Neuronal stem cell (in vitro differentiated cells): ENCODE results near the gene SPACA9.
A peak's percentile ranks its signal among the peaks of the same experiment; 100 is the strongest.

Source experiments
- DNase-seq: peaks from one replicate; pipeline ENCODE4 v3.0.0-alpha.2; 2013; ENCODE audit warnings: low spot score
- H2AFZ ChIP-seq: one replicate; pipeline ENCODE4 v1.6.1; 2013; ENCODE audit warnings: mild to moderate bottlenecking, low read length, inconsistent platforms
- H2AK5ac ChIP-seq: 2 replicates; pipeline ENCODE4 v1.6.1; 2013; ENCODE audit warnings: low read depth, mild to moderate bottlenecking, inconsistent platforms, low read length, moderate library complexity, mixed read lengths
- H2BK120ac ChIP-seq: 2 replicates; pipeline ENCODE4 v1.6.1; 2013; ENCODE audit warnings: low read depth, mild to moderate bottlenecking, inconsistent platforms, low read length, moderate library complexity, mixed read lengths
- H2BK12ac ChIP-seq: one replicate; pipeline ENCODE4 v1.6.1; 2013; ENCODE audit warnings: low read length, inconsistent platforms
- H2BK15ac ChIP-seq: 2 replicates; pipeline ENCODE4 v1.6.1; 2013; ENCODE audit warnings: mild to moderate bottlenecking, low read length, inconsistent platforms, mixed read lengths
- H2BK5ac ChIP-seq: one replicate; pipeline ENCODE4 v1.6.1; 2013; ENCODE audit warnings: inconsistent platforms, mild to moderate bottlenecking, low read length, moderate library complexity
- H3K14ac ChIP-seq: one replicate; pipeline ENCODE4 v1.6.1; 2013; ENCODE audit warnings: low read length, inconsistent platforms
- H3K18ac ChIP-seq: 2 replicates; pipeline ENCODE4 v1.6.1; 2013; ENCODE audit warnings: low read length, inconsistent platforms
- H3K23ac ChIP-seq: 2 replicates; pipeline ENCODE4 v1.6.1; 2013; ENCODE audit warnings: low read depth, mild to moderate bottlenecking, mixed read lengths, low read length, inconsistent platforms; ENCODE audit not compliant: poor library complexity
- H3K27ac ChIP-seq: replicated peaks from 3 replicates; pipeline ENCODE4 v1.5.1; 2013; ENCODE audit warnings: low read length, inconsistent platforms
- H3K27me3 ChIP-seq, 3 experiments: 2 replicates each; pipeline ENCODE4 v1.6.1; 2013; ENCODE audit warnings: low read length in 3 of 3, mild to moderate bottlenecking in 2 of 3, inconsistent platforms in 1 of 3, low read depth in 1 of 3, mixed read lengths in 1 of 3, moderate library complexity in 1 of 3; ENCODE audit not compliant: control insufficient read depth in 3 of 3, insufficient read depth in 3 of 3
- H3K36me3 ChIP-seq, 2 donors: replicated peaks in 1 of 2; 2 replicates each; pipeline ENCODE4 v1.6.1; 2013; ENCODE audit warnings: low read length in 2 of 2; ENCODE audit not compliant: control insufficient read depth in 2 of 2, insufficient read depth in 2 of 2
- H3K4ac ChIP-seq: 2 replicates; pipeline ENCODE4 v1.6.1; 2013; ENCODE audit warnings: inconsistent platforms, mild to moderate bottlenecking, low read length, moderate library complexity
- H3K4me1 ChIP-seq, 2 donors: 1 replicate in 1 of 2; 2 replicates in 1 of 2; pipeline ENCODE4 v1.6.1; 2013; ENCODE audit warnings: low read length in 2 of 2, low read depth in 1 of 2; ENCODE audit not compliant: control insufficient read depth in 2 of 2, insufficient read depth in 1 of 2
- H3K4me2 ChIP-seq: one replicate; pipeline ENCODE4 v1.6.1; 2013; ENCODE audit warnings: mild to moderate bottlenecking, low read length, inconsistent platforms; ENCODE audit not compliant: insufficient read depth, poor library complexity, severe bottlenecking
- H3K4me3 ChIP-seq, 2 donors: 2 replicates each; pipeline ENCODE4 v1.5.1; 2013; ENCODE audit warnings: low read length in 2 of 2, mild to moderate bottlenecking in 2 of 2, inconsistent platforms in 1 of 2, moderate library complexity in 1 of 2
- H3K79me1 ChIP-seq: one replicate; pipeline ENCODE4 v1.6.1; 2013; ENCODE audit warnings: low read depth, mild to moderate bottlenecking, inconsistent platforms, low read length, moderate library complexity
- H3K9ac ChIP-seq: one replicate; pipeline ENCODE4 v1.6.1; 2013; ENCODE audit warnings: mild to moderate bottlenecking, low read depth, low read length, inconsistent platforms; ENCODE audit not compliant: poor library complexity
- H3K9me3 ChIP-seq, 2 donors: replicated peaks in 1 of 2; 2 replicates each; pipeline versions ENCODE3 to v1.6.1; 2013; ENCODE audit warnings: low read length in 2 of 2, mild to moderate bottlenecking in 2 of 2, inconsistent platforms in 1 of 2, low read depth in 1 of 2, mixed read lengths in 1 of 2, moderate library complexity in 1 of 2; ENCODE audit not compliant: control insufficient read depth in 2 of 2, insufficient read depth in 1 of 2
- H4K8ac ChIP-seq: one replicate; pipeline ENCODE4 v1.6.1; 2013; ENCODE audit warnings: low read depth, mild to moderate bottlenecking, inconsistent platforms, low read length, moderate library complexity
- H4K91ac ChIP-seq: one replicate; pipeline ENCODE4 v1.6.1; 2013; ENCODE audit warnings: low read length, low read depth, mild to moderate bottlenecking, inconsistent platforms; ENCODE audit not compliant: poor library complexity
- WGBS, 2 donors: extraction: QIAGEN DNeasy Blood & Tissue Kit; methylation state at CpG; one replicate each; pipeline ENCODE4 v1.1.7; 2013; ENCODE audit warnings: missing lambda C conversion rate in 2 of 2, mixed read lengths in 1 of 2; ENCODE audit not compliant: insufficient read length in 2 of 2, insufficient replicate concordance in 1 of 2; ENCODE audit errors: extremely low coverage in 2 of 2; 5-methylcytosine and 5-hydroxymethylcytosine counted together

Gene SPACA9

GRCh38 chr9:132877824-132878694 is 639 bp upstream of the SPACA9 start, which contains the start of gene AK8:
Gene AK8, minus strand, starts transcription at chr9:132878284. Its CDS starts 29 bp downstream, at chr9:132878255.
- Histone ChIP-seq H3K4me3 (peak within 1 kb of the TSS; percentile 90), H3K4ac (no peak within 1 kb of the TSS), H2BK12ac (no peak within 1 kb of the TSS), H2AK5ac (no peak within 1 kb of the TSS), H3K27ac (no peak within 1 kb of the TSS), H3K9me3 (no peaks in the 10 kb centered on the region), H3K4me2 (peak within 1 kb of the TSS; percentile 73), H3K36me3 (no peaks in the 10 kb centered on the region), H2BK15ac (no peak within 1 kb of the TSS), H3K18ac (peak within 1 kb of the TSS; percentile 89), H2AFZ (peak within 1 kb of the TSS; percentile 98), H3K23ac (peak within 1 kb of the TSS; percentile 31), H4K8ac (no peak within 1 kb of the TSS), H3K9ac (peak within 1 kb of the TSS; percentile 94), H2BK5ac (no peak within 1 kb of the TSS), H4K91ac (no peak within 1 kb of the TSS), H3K27me3 (peaks cover 0 to 7% (median 0%) of the 10 kb centered on the region in 3 experiments), H3K79me1 (no peaks in the 10 kb centered on the region), H2BK120ac (no peak within 1 kb of the TSS), H3K14ac (no peak within 1 kb of the TSS), H3K4me1 (peaks cover 2 to 9% of the 10 kb centered on the region in 2 donors)
- no CpG with 5 or more reads among the region's 89 CpGs for WGBS, 2 donors
- peak; percentile 81 for DNase-seq

GRCh38 chr9:132879457-132880323 is 992 bp downstream of the SPACA9 start:
- no peak overlapping the region for H2BK12ac ChIP-seq
- H2AFZ ChIP-seq = peak overlapping the region; percentile 98
- H3K18ac ChIP-seq = no peak overlapping the region
- H3K9me3 ChIP-seq = no peaks in the 10 kb centered on the region
- H3K9ac ChIP-seq = no peak overlapping the region
- peaks cover 2 to 11% of the 10 kb centered on the region in 2 donors for H3K4me1 ChIP-seq
- peaks cover 0 to 7% (median 0%) of the 10 kb centered on the region in 3 experiments for H3K27me3 ChIP-seq
- peak overlapping the region in 1 of 2 donors; percentile 90 for H3K4me3 ChIP-seq
- no peak overlapping the region for H3K27ac ChIP-seq
- H3K23ac ChIP-seq = no peak overlapping the region
- no peak overlapping the region for H3K14ac ChIP-seq
- H4K91ac ChIP-seq = no peak overlapping the region
- H3K36me3 ChIP-seq = no peaks in the 10 kb centered on the region
- H2AK5ac ChIP-seq = no peak overlapping the region
- DNase-seq = no peak
- no peaks in the 10 kb centered on the region for H3K79me1 ChIP-seq
- no peak overlapping the region for H2BK120ac ChIP-seq
- no peak overlapping the region for H2BK15ac ChIP-seq
- no peak overlapping the region for H3K4ac ChIP-seq
- H4K8ac ChIP-seq = no peak overlapping the region
- H2BK5ac ChIP-seq = no peak overlapping the region
- no CpG with 5 or more reads among the region's 6 CpGs for WGBS, 2 donors
- H3K4me2 ChIP-seq = no peak overlapping the region

GRCh38 chr9:132880324-132880661 is 1.6 kb downstream of the SPACA9 start:
- H3K9ac ChIP-seq = no peak overlapping the region
- H3K27me3 ChIP-seq = peaks cover 0 to 5% (median 0%) of the 10 kb centered on the region in 3 experiments
- H2BK120ac ChIP-seq = no peak overlapping the region
- H2AFZ ChIP-seq = no peak overlapping the region
- H2BK12ac ChIP-seq = no peak overlapping the region
- H3K9me3 ChIP-seq = no peaks in the 10 kb centered on the region
- no peak overlapping the region for H3K14ac ChIP-seq
- WGBS, 2 donors = no CpG with 5 or more reads among the region's 7 CpGs
- H3K4me3 ChIP-seq = no peak overlapping the region
- no peak overlapping the region for H3K4ac ChIP-seq
- H4K8ac ChIP-seq = no peak overlapping the region
- H2AK5ac ChIP-seq = no peak overlapping the region
- H2BK5ac ChIP-seq = no peak overlapping the region
- DNase-seq = no peak
- peaks cover 2 to 11% of the 10 kb centered on the region in 2 donors for H3K4me1 ChIP-seq
- no peak overlapping the region for H3K23ac ChIP-seq
- H3K27ac ChIP-seq = no peak overlapping the region
- no peak overlapping the region for H4K91ac ChIP-seq
- no peaks in the 10 kb centered on the region for H3K36me3 ChIP-seq
- no peak overlapping the region for H3K4me2 ChIP-seq
- H2BK15ac ChIP-seq = no peak overlapping the region
- H3K79me1 ChIP-seq = no peaks in the 10 kb centered on the region
- no peak overlapping the region for H3K18ac ChIP-seq

- no peaks in the 10 kb centered on the region for H3K9me3 ChIP-seq
- peaks cover 0 to 5% (median 0%) of the 10 kb centered on the region in 3 experiments for H3K27me3 ChIP-seq
- H2BK5ac ChIP-seq = no peak overlapping the region
- no peak overlapping the region for H2BK120ac ChIP-seq
- no peak overlapping the region for H2BK12ac ChIP-seq
- H3K36me3 ChIP-seq = no peaks in the 10 kb centered on the region
- no peaks in the 10 kb centered on the region for H3K79me1 ChIP-seq
- no CpG with 5 or more reads among the region's 6 CpGs for WGBS, 2 donors
- H2AFZ ChIP-seq = no peak overlapping the region
- H3K4ac ChIP-seq = peak overlapping the region; percentile 46
- peak overlapping the region in 1 of 2 donors; percentile 35 for H3K4me3 ChIP-seq
- H3K4me1 ChIP-seq = peaks cover 2 to 11% of the 10 kb centered on the region in 2 donors
- no peak overlapping the region for H2BK15ac ChIP-seq
- no peak overlapping the region for H4K91ac ChIP-seq
- no peak overlapping the region for H3K4me2 ChIP-seq
- H3K9ac ChIP-seq = no peak overlapping the region
- no peak overlapping the region for H4K8ac ChIP-seq
- no peak for DNase-seq
- H2AK5ac ChIP-seq = no peak overlapping the region
- peak overlapping the region; percentile 30 for H3K18ac ChIP-seq
- no peak overlapping the region for H3K27ac ChIP-seq
- H3K14ac ChIP-seq = no peak overlapping the region
- peak overlapping the region; percentile 77 for H3K23ac ChIP-seq
Observed at GRCh38 chr9:132881826-132882225, 3.1 kb downstream of the SPACA9 start.
